Upper lobe of left lung (tissue), 6 donors: ENCODE measurements around the gene IRF1. TPM values are rescaled to one million over a fixed set of nuclear protein-coding genes. Genes with fewer than 3 reads are reported as not detected.
"Not testable (repeated sequence)": the region's sequence is repeated elsewhere in the genome, so short reads cannot be mapped to it uniquely, and the experiment has no call there.

Experiments
- ATAC-seq, 2 donors: fragments of 200-7000 bp; cut with Tn5 transposase; one replicate each; pipeline ENCODE4 v1.9.1; 2022; ENCODE audit warnings: mild to moderate bottlenecking in 2 of 2, moderate library complexity in 2 of 2; ENCODE audit not compliant: low FRiP score in 2 of 2
- DNase-seq, 2 donors: peaks; one replicate each; pipeline ENCODE4 v3.0.0-alpha.2; 2019 to 2020
- H3K27ac ChIP-seq, 4 donors: fragments of 200-600 bp; sonication (generic); one replicate each; pipeline ENCODE4 v1.5.1; 2016 to 2019
- H3K27me3 ChIP-seq, 4 donors: fragments of 200-600 bp; sonication (generic); one replicate each; pipeline ENCODE4 v1.5.1; 2017 to 2019
- H3K36me3 ChIP-seq, 4 donors: fragments of 200-600 bp; sonication (generic); one replicate each; pipeline ENCODE4 v1.5.1; 2016 to 2019
- H3K4me1 ChIP-seq, 4 donors: fragments of 200-600 bp; sonication (generic); one replicate each; pipeline ENCODE4 v1.5.1; 2018 to 2019
- H3K4me3 ChIP-seq, 4 donors: fragments of 200-600 bp; sonication (generic); one replicate each; pipeline ENCODE4 v1.5.1; 2017 to 2019; ENCODE audit warnings: mild to moderate bottlenecking in 2 of 4, moderate library complexity in 1 of 4
- H3K9me3 ChIP-seq, 4 donors: fragments of 200-600 bp; sonication (generic); one replicate each; pipeline ENCODE4 v1.5.1; 2018 to 2019
- EP300 ChIP-seq, 4 donors: sonication (generic); formaldehyde crosslinking; IDR thresholded peaks; one replicate each; pipeline ENCODE4 v1.5.1; 2017; ENCODE audit warnings: antibody characterized with exemption in 4 of 4, control low read depth in 2 of 4
- POLR2A ChIP-seq, 4 donors: fragments of 450-650 bp; IDR thresholded peaks; one replicate each; pipeline ENCODE4 v1.5.1; 2016 to 2017; ENCODE audit warnings: antibody characterized with exemption in 4 of 4, mild to moderate bottlenecking in 2 of 4
- POLR2AphosphoS5 ChIP-seq, 2 donors: sonication (generic); formaldehyde crosslinking; IDR thresholded peaks; one replicate each; pipeline ENCODE4 v1.5.1; 2017; ENCODE audit warnings: antibody characterized with exemption in 2 of 2
- WGBS, 2 donors: methylation state at CpG; one replicate each; pipeline ENCODE4 v1.1.5; 2017 to 2018; 5-methylcytosine and 5-hydroxymethylcytosine counted together
- total RNA-seq, 6 donors: library from RNA; depleted of rRNA in 4 of 6; stranded (reverse); fragments of >200 nt in 4 of 6; gene quantifications; one replicate each; pipeline versions ENCODE4 v1.1.0 to v1.2.1, GENCODE V29; 2016 to 2021
- TF ChIP-seq, protein P1 (sequence below), 6 experiments: fragments of 450-650 bp in 4 of 6; fragments of 200-600 bp in 2 of 6; sonication (generic) in 2 of 6; IDR thresholded peaks; one replicate each; pipeline ENCODE4 v1.5.1; 2016 to 2019; ENCODE audit warnings: antibody characterized with exemption in 6 of 6
- donor health status: DM: no; HTN: no; CAD: no; lungs with moderate emphysema.
- donor health status: DM: no; HTN: yes; CAD: no; lungs with severe emphysema.

The IRF1 gene
- total RNA-seq, 6 donors from 2014 or later, result 42.1 to 94.3 (median 79.3) TPM

DNA sequence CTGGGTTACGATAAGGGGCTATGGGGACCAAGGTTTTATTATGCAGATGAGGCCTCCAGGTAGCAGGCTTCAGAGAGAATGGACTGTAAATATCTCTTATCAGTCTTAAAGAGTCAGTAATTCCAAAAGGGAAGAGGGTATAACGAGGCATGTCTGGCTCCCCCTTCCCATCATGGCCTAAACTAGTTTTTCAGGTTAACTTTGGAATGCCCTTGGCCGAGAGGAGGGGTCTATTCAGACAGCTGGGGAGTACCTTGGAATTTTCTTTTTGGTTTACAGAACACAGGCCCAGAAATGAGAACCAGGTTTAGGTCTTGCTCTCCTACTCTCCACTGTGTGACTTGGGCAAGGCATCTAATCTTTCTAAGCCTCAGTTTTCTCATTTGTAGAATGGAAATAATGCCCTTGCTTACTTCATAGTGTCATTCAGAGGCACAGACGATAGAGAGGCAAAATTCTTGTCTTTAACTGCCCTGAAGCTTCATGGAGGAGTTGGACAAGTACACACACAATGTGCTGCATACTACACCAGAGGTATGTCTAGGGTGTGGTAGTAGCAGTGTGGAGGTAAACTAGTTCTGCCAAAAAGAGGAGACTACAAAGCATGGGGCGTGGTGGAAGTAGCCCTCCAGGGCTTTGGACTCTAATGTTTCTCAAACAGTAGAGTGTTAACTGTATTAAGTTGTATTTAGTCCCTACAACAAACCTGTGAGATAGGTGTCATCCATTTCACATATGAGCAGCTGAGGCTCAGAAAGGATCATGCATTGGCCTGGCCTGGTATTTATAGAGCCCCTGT lies 45.5 kb downstream of the IRF1 start:
- WGBS, 2 donors, result 77 to 87% methylated on average over 5 of the region's 5 CpGs
- no peak overlapping the region for H3K4me3 ChIP-seq
- peak overlapping the region; percentile 62 to 81 (median 74) for H3K27ac ChIP-seq
- ATAC-seq (peak in 1 of 2 donors; percentile 54), DNase-seq (no peak)
- peaks cover 39 to 45% (median 43%) of the 10 kb centered on the region in 4 donors for H3K4me1 ChIP-seq
- H3K27me3 ChIP-seq, result no peaks in the 10 kb centered on the region
- H3K9me3 ChIP-seq, result no peaks in the 10 kb centered on the region
- no peak for TF ChIP-seq POLR2A (IDR thresholded peaks at IDR 0.05)
- TF ChIP-seq, protein P1, sequence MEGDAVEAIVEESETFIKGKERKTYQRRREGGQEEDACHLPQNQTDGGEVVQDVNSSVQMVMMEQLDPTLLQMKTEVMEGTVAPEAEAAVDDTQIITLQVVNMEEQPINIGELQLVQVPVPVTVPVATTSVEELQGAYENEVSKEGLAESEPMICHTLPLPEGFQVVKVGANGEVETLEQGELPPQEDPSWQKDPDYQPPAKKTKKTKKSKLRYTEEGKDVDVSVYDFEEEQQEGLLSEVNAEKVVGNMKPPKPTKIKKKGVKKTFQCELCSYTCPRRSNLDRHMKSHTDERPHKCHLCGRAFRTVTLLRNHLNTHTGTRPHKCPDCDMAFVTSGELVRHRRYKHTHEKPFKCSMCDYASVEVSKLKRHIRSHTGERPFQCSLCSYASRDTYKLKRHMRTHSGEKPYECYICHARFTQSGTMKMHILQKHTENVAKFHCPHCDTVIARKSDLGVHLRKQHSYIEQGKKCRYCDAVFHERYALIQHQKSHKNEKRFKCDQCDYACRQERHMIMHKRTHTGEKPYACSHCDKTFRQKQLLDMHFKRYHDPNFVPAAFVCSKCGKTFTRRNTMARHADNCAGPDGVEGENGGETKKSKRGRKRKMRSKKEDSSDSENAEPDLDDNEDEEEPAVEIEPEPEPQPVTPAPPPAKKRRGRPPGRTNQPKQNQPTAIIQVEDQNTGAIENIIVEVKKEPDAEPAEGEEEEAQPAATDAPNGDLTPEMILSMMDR (IDR thresholded peaks at IDR 0.05), result no peak
- no peak for TF ChIP-seq EP300 (IDR thresholded peaks at IDR 0.05)
- no peak for TF ChIP-seq POLR2AphosphoS5 (IDR thresholded peaks at IDR 0.05)
- H3K36me3 ChIP-seq, result peaks cover 0 to 3% (median 0%) of the 10 kb centered on the region in 4 donors

DNA sequence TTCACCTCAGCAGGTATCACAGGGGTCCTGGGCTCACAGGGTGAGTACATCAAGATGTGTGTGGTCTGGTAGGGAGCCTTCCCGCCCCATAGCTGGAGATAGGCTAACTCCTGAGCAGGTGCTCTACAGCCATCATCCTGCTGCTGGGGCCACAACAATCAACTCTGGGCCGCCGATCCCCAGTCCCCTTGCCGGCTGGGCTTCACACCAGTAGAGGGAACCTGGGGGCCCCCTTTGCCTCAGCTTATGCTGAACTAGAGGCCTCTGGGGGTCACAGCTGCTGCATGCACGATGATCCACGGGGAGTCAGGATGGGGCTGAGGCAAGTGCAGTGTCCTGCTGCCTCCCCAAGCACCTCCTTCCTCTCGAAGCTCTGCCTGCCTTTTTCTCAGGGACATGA lies 46.5 kb downstream of the IRF1 start:
- DNase-seq (no peak), ATAC-seq (no peak)
- Histone ChIP-seq H3K9me3 (no peaks in the 10 kb centered on the region), H3K4me1 (peaks cover 48 to 52% (median 51%) of the 10 kb centered on the region in 4 donors), H3K27ac (peak overlapping the region; percentile 19 to 81 (median 55)), H3K27me3 (no peaks in the 10 kb centered on the region), H3K4me3 (no peak overlapping the region), H3K36me3 (peaks cover 0 to 3% (median 0%) of the 10 kb centered on the region in 4 donors)
- WGBS, 2 donors, result 50 to 59% methylated on average over 1 to 4 of the region's 7 CpGs
- no peak for TF ChIP-seq EP300 (IDR thresholded peaks at IDR 0.05)
- TF ChIP-seq POLR2A (IDR thresholded peaks at IDR 0.05), result no peak
- TF ChIP-seq, protein P1 (IDR thresholded peaks at IDR 0.05), result no peak
- TF ChIP-seq POLR2AphosphoS5 (IDR thresholded peaks at IDR 0.05), result no peak

DNA sequence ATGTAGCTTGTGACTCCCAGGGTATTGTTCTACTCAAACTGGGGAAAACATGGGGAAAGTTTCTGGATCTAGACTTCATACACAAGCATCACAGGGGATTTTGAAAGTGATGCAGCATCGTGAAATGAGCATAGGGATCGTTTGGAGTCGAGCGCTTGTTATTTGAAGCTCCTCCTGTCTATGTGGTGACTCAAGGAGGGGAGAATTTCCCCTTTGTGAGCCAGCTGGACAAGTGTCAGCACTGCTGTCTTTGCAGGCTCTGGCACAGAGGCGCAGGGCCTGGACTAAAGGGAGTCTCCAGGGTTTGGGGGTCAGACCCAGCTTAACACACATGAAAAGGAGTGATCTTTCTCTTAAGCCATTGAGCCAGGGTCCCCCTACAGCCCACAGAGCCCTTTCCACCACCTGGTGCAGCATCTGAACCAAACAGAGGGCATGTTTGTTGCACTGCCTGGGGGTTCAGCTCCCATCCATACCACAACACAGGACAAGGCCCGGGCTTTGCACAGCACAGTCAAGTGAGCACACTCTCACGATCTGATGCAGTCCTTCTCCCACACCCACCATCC lies 51.0 kb downstream of the IRF1 start:
- no peak overlapping the region for H3K4me3 ChIP-seq
- TF ChIP-seq EP300 (IDR thresholded peaks at IDR 0.05), result peak in 1 of 4 donors; percentile 9
- TF ChIP-seq, protein P1 (IDR thresholded peaks at IDR 0.05), result no peak
- H3K27ac ChIP-seq, result peak overlapping the region; percentile 47 to 87 (median 78)
- no peaks in the 10 kb centered on the region for H3K27me3 ChIP-seq
- H3K4me1 ChIP-seq, result peaks cover 61 to 69% (median 67%) of the 10 kb centered on the region in 4 donors
- H3K9me3 ChIP-seq, result no peaks in the 10 kb centered on the region
- 31 to 34% methylated on average over 7 of the region's 7 CpGs for whole genome bisulfite sequencing, 2 donors
- no peak for DNase-seq
- H3K36me3 ChIP-seq, result no peaks in the 10 kb centered on the region
- peak; percentile 58 to 90 for ATAC-seq

DNA sequence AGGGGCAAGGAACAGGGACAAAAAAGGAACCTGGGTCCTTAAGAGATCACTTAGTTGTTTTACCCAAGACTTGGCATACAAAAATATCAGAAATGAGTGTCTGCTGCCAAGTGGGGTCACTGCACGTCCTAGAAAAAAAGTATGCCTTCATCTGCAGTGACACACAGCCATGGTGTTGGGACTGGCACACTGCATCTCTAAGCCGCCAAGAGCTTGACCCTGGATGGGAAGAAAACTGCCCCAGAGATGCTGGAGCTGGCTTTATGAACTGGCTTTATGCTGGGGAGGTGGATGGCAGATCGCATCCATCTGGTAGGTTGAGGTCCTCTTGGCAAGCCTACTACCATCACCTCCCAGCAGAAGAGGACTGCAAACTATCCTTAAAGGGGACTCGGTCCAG lies 51.7 kb downstream of the IRF1 start:
- TF ChIP-seq POLR2A (IDR thresholded peaks at IDR 0.05), result no peak
- TF ChIP-seq EP300 (IDR thresholded peaks at IDR 0.05), result no peak
- TF ChIP-seq, protein P1 (IDR thresholded peaks at IDR 0.05), result peak in 1 of 6 experiments; percentile 6
- TF ChIP-seq POLR2AphosphoS5 (IDR thresholded peaks at IDR 0.05), result peak in 1 of 2 donors; percentile 39
- 47 to 79% methylated on average over 2 to 4 of the region's 4 CpGs for WGBS, 2 donors
- DNase-seq, result no peak
- H3K4me1 ChIP-seq, result peaks cover 57 to 69% (median 63%) of the 10 kb centered on the region in 4 donors
- H3K27me3 ChIP-seq, result no peaks in the 10 kb centered on the region
- peak overlapping the region; percentile 47 to 87 (median 78) for H3K27ac ChIP-seq
- no peaks in the 10 kb centered on the region for H3K36me3 ChIP-seq
- ATAC-seq, result no peak
- no peaks in the 10 kb centered on the region for H3K9me3 ChIP-seq
- H3K4me3 ChIP-seq, result no peak overlapping the region

DNA sequence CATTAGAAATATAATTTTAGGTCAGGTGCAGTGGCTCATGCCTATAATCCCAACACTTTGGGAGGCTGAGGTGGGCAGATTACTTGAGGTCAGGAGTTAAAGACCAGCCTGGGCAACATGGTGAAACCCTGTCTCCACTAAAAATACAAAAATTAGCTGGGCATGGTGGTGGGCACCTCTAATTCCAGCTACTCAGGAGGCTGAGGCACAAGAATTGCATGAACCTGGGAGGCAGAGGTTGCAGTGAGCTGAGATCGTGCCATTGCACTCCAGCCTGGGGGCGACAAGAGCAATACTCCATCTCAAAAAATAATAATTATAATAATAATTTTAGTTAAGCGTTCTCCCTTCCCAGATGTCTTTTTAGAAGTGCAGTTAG lies 52.3 kb downstream of the IRF1 start:
- Histone ChIP-seq H3K27ac (peak overlapping the region; percentile 74 to 87 (median 79)), H3K4me1 (peaks cover 54 to 67% (median 60%) of the 10 kb centered on the region in 4 donors)
- WGBS, 2 donors, result 89% methylated on average over 3 of the region's 3 CpGs
- DNase-seq, H3K36me3 ChIP-seq, H3K4me3 ChIP-seq, H3K27me3 ChIP-seq, H3K9me3 ChIP-seq, ATAC-seq: not testable (repeated sequence)
